Esophagus mucosa (tissue), 1 donor: Measurements from ENCODE around the gene MSX2. TPM values are rescaled to one million over a fixed set of nuclear protein-coding genes. Genes with fewer than 3 reads are reported as not detected.

Experiments used
- ATAC-seq: fragments of 200-7000 bp; cut with Tn5 transposase; one replicate; pipeline ENCODE4 v1.9.1; 2020
- total RNA-seq: library from RNA; stranded (reverse); gene quantifications from one replicate; pipeline ENCODE4 v1.2.4, GENCODE V29; 2023
- donor health status: DM: yes; HTN: yes; CAD: no.

The MSX2 gene
- total RNA-seq, 1 donor from 2014 or later: 1.3 TPM

GRCh38 chr5:174718880-174719610, 5.3 kb upstream of the MSX2 start:
- ATAC-seq: no peak

- no peak for ATAC-seq
Observed at GRCh38 chr5:174719793-174720611, 4.4 kb upstream of the MSX2 start.

GRCh38 chr5:174720612-174721529, 3.5 kb upstream of the MSX2 start:
- no peak for ATAC-seq

GRCh38 chr5:174721530-174722432, 2.6 kb upstream of the MSX2 start:
- no peak for ATAC-seq

GRCh38 chr5:174722500-174722899, 1.9 kb upstream of the MSX2 start:
- no peak for ATAC-seq

- no peak for ATAC-seq
Observed at GRCh38 chr5:174723315-174723978, 935 bp upstream of the MSX2 start.

- no peak for ATAC-seq
Observed at GRCh38 chr5:174723979-174724483, 351 bp upstream of the MSX2 start.

GRCh38 chr5:174725261-174725990, 1.0 kb downstream of the MSX2 start:
- no peak for ATAC-seq

- ATAC-seq: no peak
Observed at GRCh38 chr5:174725991-174726601, 1.7 kb downstream of the MSX2 start.

- no peak for ATAC-seq
Observed at GRCh38 chr5:174726916-174727793, 2.8 kb downstream of the MSX2 start.

GRCh38 chr5:174727794-174728680, 3.7 kb downstream of the MSX2 start:
- no peak for ATAC-seq

- no peak for ATAC-seq
Observed at GRCh38 chr5:174729075-174729680, 4.8 kb downstream of the MSX2 start.

GRCh38 chr5:174731214-174732035, 7.0 kb downstream of the MSX2 start:
- ATAC-seq: no peak

- ATAC-seq: no peak
Observed at GRCh38 chr5:174732036-174733020, 7.9 kb downstream of the MSX2 start.

GRCh38 chr5:174733091-174733690, 8.8 kb downstream of the MSX2 start:
- no peak for ATAC-seq
